Measurements from ENCODE around the gene MIOS.

Gene MIOS

DNA sequence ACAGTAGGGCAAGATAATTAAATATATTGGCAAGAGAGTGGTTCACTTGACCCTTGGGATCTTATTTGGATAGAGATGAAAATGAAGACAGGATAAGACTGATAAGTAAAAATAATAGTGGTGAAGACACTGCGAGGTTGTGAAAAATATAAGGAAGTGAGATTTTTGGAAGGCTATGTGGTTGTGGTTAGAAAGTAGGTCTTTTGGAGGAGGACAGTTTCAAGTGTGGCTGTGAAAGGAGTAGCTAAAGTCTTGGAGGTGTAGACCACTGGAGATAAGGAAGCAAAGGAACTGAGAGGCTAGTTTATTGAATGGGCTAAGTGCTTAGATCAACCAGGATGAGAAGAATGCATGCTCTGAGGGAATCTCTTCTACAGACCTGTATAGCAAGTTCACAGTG, 11.2 kb downstream of the MIOS start:
- no peaks in the 10 kb centered on the region for H3K4me1 Mint-ChIP-seq

DNA sequence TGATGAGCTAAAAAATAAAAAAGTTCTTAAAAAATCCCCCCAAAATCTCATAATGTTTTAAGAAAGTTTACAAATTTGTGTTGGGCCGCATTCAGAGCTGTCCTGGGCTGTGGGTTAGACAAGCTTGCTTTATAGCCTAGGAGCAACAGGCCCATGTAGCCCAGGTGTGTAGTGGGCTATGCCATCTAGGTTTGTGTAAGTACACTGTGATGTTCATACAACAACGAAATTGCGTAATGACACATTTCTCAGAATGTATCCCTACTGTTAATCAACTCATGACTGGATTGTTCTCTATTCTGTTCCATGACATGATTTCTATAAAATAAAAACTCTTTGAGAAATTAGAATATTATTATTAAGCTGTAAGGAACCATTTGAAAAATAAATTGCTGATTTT, 13.0 kb downstream of the MIOS start:
- H3K4me1 Mint-ChIP-seq = no peaks in the 10 kb centered on the region

More for the DNA sequence above, 11.2 kb downstream of the MIOS start:
- Mint-ChIP-seq H3K27ac (no peak overlapping the region), H3K27me3 (ENCODE audit: low read depth) (no peaks in the 10 kb centered on the region), H3K9me3 (no peaks in the 10 kb centered on the region), H3K4me3 (no peak overlapping the region), H3K36me3 (ENCODE audit: low read depth) (peaks cover 39% of the 10 kb centered on the region)
- TF ChIP-seq, protein P1, sequence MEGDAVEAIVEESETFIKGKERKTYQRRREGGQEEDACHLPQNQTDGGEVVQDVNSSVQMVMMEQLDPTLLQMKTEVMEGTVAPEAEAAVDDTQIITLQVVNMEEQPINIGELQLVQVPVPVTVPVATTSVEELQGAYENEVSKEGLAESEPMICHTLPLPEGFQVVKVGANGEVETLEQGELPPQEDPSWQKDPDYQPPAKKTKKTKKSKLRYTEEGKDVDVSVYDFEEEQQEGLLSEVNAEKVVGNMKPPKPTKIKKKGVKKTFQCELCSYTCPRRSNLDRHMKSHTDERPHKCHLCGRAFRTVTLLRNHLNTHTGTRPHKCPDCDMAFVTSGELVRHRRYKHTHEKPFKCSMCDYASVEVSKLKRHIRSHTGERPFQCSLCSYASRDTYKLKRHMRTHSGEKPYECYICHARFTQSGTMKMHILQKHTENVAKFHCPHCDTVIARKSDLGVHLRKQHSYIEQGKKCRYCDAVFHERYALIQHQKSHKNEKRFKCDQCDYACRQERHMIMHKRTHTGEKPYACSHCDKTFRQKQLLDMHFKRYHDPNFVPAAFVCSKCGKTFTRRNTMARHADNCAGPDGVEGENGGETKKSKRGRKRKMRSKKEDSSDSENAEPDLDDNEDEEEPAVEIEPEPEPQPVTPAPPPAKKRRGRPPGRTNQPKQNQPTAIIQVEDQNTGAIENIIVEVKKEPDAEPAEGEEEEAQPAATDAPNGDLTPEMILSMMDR (IDR thresholded peaks at IDR 0.05; ENCODE audit: unreplicated experiment in 3 of 3) = no peak

DNA sequence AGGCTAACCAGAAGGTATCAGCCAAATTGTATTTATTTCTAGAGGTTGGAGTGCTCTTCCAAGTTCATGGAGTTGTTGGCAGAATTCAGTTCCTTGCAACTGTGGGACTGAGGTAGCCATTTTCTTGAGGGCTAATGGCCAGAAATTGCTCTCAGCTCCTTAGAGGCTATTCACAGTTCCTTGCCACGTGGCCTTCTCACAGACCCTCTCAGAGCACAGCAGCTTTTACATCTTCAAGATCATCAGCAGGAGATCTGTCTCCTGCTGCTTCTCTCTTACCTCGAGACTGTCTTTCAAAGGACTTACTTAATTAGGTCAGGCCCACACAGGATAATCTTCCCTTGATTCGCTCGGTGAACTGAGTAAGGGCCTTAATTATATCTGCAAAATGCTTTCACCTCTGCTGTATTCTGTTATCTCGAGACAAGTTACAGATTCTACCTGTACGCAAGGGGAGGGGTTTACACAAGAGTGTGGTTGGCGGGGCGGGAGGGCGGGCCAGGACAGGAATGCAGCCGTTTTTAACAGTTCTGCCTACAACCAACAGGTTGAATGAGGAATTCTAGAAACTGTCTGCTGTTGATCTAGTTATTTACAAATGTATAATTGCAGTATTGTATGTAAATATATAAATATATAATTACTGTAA, 15.0 kb downstream of the MIOS start:
- Mint-ChIP-seq H3K36me3 (ENCODE audit: low read depth) (peaks cover 15% of the 10 kb centered on the region), H3K4me1 (no peaks in the 10 kb centered on the region), H3K4me3 (no peak overlapping the region), H3K27ac (no peak overlapping the region), H3K9me3 (no peaks in the 10 kb centered on the region), H3K27me3 (ENCODE audit: low read depth) (no peaks in the 10 kb centered on the region)
- TF ChIP-seq, protein P1 (IDR thresholded peaks at IDR 0.05; ENCODE audit: unreplicated experiment in 3 of 3) = no peak

More for the DNA sequence above, 13.0 kb downstream of the MIOS start:
- H3K36me3 Mint-ChIP-seq (ENCODE audit: low read depth) = peaks cover 23% of the 10 kb centered on the region
- H3K27me3 Mint-ChIP-seq (ENCODE audit: low read depth) = no peaks in the 10 kb centered on the region
- no peaks in the 10 kb centered on the region for H3K9me3 Mint-ChIP-seq
- H3K4me3 Mint-ChIP-seq = no peak overlapping the region
- TF ChIP-seq, protein P1 (IDR thresholded peaks at IDR 0.05; ENCODE audit: unreplicated experiment in 3 of 3) = no peak
- no peak overlapping the region for H3K27ac Mint-ChIP-seq

DNA sequence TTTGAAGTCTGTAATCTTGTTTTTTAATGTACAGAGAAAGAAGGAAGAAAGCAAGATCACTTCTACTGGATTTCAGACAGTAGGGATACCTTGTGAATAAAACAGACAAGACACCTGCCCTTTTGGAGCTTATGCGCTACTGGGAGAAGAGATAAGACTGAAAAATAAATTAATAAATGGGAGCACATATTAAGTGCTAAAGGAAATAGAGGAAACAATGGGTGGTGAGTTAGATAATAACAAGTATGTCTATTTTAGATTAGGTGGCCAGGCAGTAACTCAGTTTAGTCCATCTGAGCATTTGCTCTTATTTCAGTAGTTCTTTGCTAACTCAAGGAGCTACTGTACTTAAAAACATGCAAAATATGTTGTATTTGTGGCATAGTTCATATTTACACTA, 15.9 kb downstream of the MIOS start:
- TF ChIP-seq, protein P1 (IDR thresholded peaks at IDR 0.05; ENCODE audit: unreplicated experiment in 3 of 3) = no peak
- Mint-ChIP-seq H3K4me1 (no peaks in the 10 kb centered on the region), H3K9me3 (no peaks in the 10 kb centered on the region), H3K36me3 (ENCODE audit: low read depth) (peaks cover 15% of the 10 kb centered on the region), H3K4me3 (no peak overlapping the region), H3K27ac (no peak overlapping the region), H3K27me3 (ENCODE audit: low read depth) (no peaks in the 10 kb centered on the region)

DNA sequence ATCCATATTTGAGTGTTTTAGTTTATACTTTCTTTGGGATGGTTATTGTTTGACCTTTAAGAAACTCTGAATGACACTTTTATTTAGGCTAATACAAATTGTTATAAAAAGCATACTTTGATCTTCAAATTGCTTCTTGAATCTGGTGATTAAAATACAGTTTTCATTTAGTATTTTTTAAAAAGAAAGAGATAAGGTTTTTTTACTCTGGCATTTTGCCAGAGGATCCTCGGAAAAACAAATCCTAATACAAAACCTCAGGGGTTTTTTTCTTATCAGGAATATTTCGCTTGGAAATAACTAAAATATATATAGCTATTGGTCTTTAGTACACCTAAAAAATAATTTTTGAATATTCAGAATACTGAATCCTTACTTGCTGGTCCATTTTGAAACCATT, 17.0 kb downstream of the MIOS start:
- no peak overlapping the region for H3K4me3 Mint-ChIP-seq
- H3K36me3 Mint-ChIP-seq (ENCODE audit: low read depth) = peaks cover 17% of the 10 kb centered on the region
- H3K4me1 Mint-ChIP-seq = no peaks in the 10 kb centered on the region
- no peaks in the 10 kb centered on the region for H3K27me3 Mint-ChIP-seq (ENCODE audit: low read depth)
- H3K27ac Mint-ChIP-seq = no peak overlapping the region
- TF ChIP-seq, protein P1 (IDR thresholded peaks at IDR 0.05; ENCODE audit: unreplicated experiment in 3 of 3) = no peak
- H3K9me3 Mint-ChIP-seq = no peaks in the 10 kb centered on the region

DNA sequence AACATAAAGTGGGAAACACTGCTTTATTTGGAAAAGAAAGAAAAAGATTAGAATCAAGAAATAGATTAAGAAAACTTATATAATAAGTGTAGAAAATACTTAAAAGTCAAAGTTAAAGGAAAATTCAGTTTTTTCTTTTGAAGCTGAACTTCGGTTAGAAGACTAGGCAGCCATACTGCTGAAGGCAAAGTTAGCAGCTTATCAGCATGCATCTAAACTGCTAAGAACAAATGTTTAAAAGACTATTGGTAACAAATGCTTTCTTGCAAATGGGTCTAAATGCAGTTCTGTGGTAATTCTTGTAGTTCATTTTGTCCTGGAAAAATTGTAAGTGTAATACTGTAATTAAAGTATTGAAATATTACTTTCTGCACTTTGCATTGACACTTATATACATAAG, 18.0 kb downstream of the MIOS start:
- H3K9me3 Mint-ChIP-seq = no peaks in the 10 kb centered on the region
- H3K36me3 Mint-ChIP-seq (ENCODE audit: low read depth) = peaks cover 14% of the 10 kb centered on the region
- no peak overlapping the region for H3K27ac Mint-ChIP-seq
- no peak overlapping the region for H3K4me3 Mint-ChIP-seq
- TF ChIP-seq, protein P1 (IDR thresholded peaks at IDR 0.05; ENCODE audit: unreplicated experiment in 3 of 3) = no peak
- H3K27me3 Mint-ChIP-seq (ENCODE audit: low read depth) = no peaks in the 10 kb centered on the region
- no peaks in the 10 kb centered on the region for H3K4me1 Mint-ChIP-seq

All from nephron (organoid).